HG03095 (cell line): ENCODE results near the gene RAB4B.
"Not testable (repeated sequence)": the region's sequence is repeated elsewhere in the genome, so short reads cannot be mapped to it uniquely, and the experiment has no call there.

Source experiments
- ATAC-seq: cut with Tn5 transposase; IDR thresholded peaks from one replicate; pipeline ENCODE4 v1.9.1; 2021; ENCODE audit warnings: moderate library complexity; ENCODE audit not compliant: unreplicated experiment

RAB4B gene

GRCh38 chr19:40750058-40750873 lies 27.8 kb upstream of the RAB4B start, which contains the start of gene ACTMAP:
Gene ACTMAP (minus strand): TSS chr19:40750477. CDS start chr19:40749803, 674 bp downstream.
- peak; percentile 77 for ATAC-seq

- peak; percentile 47 for ATAC-seq
Observed at GRCh38 chr19:40750874-40751537, 27.0 kb upstream of the RAB4B start, which contains the start of gene SNRPA. Gene SNRPA (plus strand): TSS chr19:40751203. CDS start chr19:40751409, 206 bp downstream.

GRCh38 chr19:40752257-40752781 lies 25.7 kb upstream of the RAB4B start:
- ATAC-seq, result no peak

- no peak for ATAC-seq
Observed at GRCh38 chr19:40754611-40755247, 23.3 kb upstream of the RAB4B start.

- ATAC-seq, result no peak
Observed at GRCh38 chr19:40755248-40755624, 22.8 kb upstream of the RAB4B start.

- no peak for ATAC-seq
Observed at GRCh38 chr19:40755791-40756190, 22.3 kb upstream of the RAB4B start.

GRCh38 chr19:40756502-40757110 lies 21.4 kb upstream of the RAB4B start:
- no peak for ATAC-seq

GRCh38 chr19:40758491-40758890 lies 19.6 kb upstream of the RAB4B start:
- ATAC-seq, result no peak

GRCh38 chr19:40759352-40759751 lies 18.7 kb upstream of the RAB4B start:
- no peak for ATAC-seq

- ATAC-seq, result no peak
Observed at GRCh38 chr19:40762754-40763470, 15.1 kb upstream of the RAB4B start.

GRCh38 chr19:40763526-40763925 lies 14.5 kb upstream of the RAB4B start:
- ATAC-seq, result no peak

GRCh38 chr19:40763963-40764362 lies 14.1 kb upstream of the RAB4B start:
- ATAC-seq, result no peak

- not testable (repeated sequence) for ATAC-seq
Observed at GRCh38 chr19:40766385-40766784, 11.7 kb upstream of the RAB4B start.

GRCh38 chr19:40768869-40769268 lies 9.2 kb upstream of the RAB4B start:
- ATAC-seq, result no peak

GRCh38 chr19:40771101-40771862 lies 6.8 kb upstream of the RAB4B start:
- ATAC-seq, result not testable (repeated sequence)

GRCh38 chr19:40774916-40775631 lies 3.0 kb upstream of the RAB4B start, which contains the start of gene MIA:
Gene MIA (plus strand): TSS chr19:40775521. CDS start chr19:40775543, 22 bp downstream.
- ATAC-seq, result no peak

GRCh38 chr19:40775632-40776022 lies 2.4 kb upstream of the RAB4B start:
- ATAC-seq, result no peak

- ATAC-seq, result no peak
Observed at GRCh38 chr19:40776364-40776763, 1.7 kb upstream of the RAB4B start.
